TTC549 (cell line): ENCODE measurements around the gene HOXA4.

Source experiments
- FAIRE-seq: peaks from 2 replicates; lab custom pipeline; 2012; peaks lifted over from hg19 to GRCh38; lab: Jason Lieb, UNC

Gene HOXA4

GRCh38 chr7:27130540-27131389 lies at the start of gene HOXA4:
TSS of gene HOXA4 (minus strand) at chr7:27130757. CDS start at chr7:27130733, 24 bp downstream.
- no peak for FAIRE-seq

DNA sequence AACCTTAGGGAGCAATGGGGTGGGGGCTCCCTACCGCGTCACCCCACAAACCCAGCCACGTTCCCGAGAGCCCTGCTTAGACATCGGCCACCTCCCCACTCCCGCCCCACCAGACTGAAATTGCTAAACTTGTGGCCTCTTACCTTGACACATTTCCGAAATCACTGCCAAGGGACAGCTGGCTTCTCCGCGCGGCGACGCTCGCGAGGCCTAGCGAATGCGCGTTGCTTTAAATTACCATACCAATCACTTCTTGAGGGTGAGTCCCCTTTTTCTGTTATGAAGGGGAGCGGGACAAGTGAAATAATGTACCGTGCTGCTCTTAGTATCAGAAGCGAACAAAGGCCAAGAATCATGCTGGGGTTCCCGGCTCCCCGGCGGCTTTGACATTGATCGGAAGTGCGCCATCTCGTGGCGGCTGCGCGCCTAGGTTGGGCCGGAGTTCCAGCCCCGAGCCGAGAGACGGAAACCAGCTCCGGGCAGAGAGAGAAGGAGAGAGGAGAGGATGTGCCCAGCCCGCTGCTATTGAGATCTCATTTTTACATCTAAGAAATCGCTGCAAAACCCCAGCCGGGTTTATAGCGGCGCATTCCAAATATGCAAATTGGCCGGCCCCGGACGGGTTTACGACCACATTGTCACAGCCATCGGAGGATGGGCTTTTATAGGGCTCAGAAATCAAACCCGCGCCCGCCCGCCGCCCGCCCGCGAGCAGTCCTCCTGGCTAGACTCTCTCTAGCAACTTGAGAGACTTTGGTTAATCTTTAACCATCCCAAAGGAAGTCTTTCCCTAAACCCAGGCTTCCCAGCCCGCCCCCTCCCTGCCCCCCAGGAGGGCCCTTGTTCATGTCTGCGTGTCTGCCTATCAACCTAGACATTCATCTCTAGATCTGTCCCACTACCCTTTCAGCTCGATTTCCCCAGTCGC lies 49.2 kb upstream of the HOXA4 start:
- no peak for FAIRE-seq

DNA sequence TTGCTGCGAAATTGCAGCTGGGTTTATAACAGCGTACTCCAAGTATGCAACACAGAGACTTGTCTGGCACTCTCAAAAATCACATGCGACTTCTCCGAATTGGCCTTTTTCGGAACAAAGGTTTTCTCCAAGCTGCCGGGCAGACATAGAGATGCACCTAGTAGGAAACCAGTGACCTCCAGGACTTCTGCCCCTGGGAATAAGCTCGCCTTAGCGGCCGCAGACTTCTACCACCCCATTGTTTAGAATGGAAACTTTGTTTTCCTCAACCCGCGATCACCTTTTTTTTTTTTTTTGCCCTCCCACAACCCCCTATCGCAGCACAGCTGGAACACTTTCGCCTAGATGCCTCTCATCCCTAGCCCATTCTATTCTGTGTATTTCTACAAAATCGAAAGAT lies 48.5 kb upstream of the HOXA4 start:
- no peak for FAIRE-seq

GRCh38 chr7:27178366-27178765 lies 47.8 kb upstream of the HOXA4 start:
- FAIRE-seq = no peak

- no peak for FAIRE-seq
These were observed 47.3 kb upstream of the HOXA4 start for GRCh38 chr7:27177795-27178320.

GRCh38 chr7:27176962-27177794 lies 46.6 kb upstream of the HOXA4 start:
- FAIRE-seq = no peak

DNA sequence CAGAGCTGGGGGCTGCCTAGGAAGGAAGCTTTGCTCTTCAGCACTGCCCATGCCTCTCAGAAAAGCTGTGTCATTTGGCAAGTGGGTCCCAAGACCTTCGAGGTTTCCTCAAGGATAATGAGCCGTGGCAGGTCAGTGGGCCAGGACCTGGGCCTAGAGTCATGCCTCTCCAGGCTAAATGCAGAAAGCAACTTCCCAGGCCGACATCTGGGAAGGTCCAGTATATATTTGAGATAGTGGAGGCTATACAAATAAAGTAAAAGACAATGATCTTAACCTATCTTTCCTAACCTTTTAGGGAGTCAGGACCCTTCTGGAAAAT lies 45.9 kb upstream of the HOXA4 start:
- no peak for FAIRE-seq

DNA sequence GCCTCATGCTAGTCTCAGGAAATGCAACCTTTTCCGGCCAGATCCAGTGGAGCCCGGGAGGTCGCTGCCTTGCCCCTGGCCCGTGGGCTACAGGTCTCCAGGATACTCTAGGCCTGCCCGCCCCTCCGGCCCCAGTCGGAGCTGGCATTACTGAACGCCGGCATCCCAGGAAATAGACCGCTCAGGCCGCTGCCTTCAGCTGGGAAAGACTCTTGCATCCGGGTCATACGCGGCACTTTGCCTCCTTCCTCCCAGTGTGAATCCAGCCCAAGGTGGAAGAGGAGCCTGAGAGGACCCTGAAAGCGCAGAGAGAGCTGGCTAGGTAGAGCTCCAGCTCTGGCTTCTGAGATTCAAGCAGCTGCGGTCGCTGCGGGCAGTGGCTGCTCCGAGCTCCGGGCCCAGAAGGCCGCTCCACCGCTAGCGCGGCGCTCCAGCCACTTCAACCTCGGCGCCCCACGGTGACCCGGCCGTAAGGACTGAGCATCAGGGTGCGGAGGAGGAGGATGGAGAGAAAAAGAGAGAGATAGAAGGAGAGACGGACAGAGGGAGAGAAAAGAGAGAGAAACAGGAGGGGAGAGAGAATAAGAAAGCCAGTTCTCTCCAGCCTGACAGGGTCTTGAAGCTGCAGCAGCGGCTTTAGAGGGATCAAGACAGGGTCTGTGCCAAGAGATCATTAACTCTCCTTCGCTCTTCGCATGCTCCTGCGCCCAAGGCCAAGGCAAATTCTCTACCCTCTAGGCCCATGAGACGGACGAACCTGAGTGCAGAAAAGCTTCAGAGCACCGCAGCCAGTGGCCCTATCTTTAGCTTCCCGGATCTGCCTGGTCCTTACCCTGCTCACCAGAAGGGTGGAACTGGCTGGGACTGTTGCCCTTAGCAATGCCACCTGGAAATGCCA lies 45.3 kb upstream of the HOXA4 start:
- FAIRE-seq = no peak

DNA sequence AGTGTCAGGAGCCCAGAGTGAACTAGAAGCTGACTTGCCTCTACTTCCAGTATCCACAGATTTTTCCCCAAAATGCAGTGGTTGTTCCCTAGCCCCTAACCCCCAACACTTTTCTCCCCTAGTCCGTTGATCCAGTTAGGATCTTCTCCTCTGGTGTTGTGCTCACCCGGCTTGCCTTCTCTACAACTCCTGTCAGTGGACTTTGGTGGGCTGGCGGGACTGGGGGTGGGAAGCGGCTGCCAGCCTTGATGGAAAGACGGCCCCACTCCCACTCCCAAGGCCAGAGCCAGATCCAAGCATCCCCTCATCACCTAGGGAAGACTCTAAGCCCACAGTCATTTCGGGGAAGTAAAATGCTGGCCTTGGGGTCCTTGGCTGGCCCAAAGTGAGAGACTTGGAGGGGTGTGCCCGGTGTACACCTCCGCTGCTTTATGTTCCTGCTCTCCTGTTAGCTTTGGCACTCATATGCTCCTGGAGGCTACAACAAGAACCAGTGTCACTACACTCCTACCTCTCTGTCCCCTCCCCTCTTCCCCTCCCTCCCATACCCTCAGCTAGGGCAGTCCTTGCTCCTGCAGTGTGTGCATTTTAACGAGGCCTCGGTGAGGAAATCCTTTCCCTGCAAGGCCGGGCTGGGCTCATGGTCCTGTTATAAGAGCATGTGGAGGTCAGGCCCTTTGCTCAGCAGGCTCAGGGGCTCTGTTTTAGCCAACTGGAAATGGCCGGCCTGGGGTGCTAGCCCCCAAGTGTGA lies 44.5 kb upstream of the HOXA4 start:
- FAIRE-seq = no peak

DNA sequence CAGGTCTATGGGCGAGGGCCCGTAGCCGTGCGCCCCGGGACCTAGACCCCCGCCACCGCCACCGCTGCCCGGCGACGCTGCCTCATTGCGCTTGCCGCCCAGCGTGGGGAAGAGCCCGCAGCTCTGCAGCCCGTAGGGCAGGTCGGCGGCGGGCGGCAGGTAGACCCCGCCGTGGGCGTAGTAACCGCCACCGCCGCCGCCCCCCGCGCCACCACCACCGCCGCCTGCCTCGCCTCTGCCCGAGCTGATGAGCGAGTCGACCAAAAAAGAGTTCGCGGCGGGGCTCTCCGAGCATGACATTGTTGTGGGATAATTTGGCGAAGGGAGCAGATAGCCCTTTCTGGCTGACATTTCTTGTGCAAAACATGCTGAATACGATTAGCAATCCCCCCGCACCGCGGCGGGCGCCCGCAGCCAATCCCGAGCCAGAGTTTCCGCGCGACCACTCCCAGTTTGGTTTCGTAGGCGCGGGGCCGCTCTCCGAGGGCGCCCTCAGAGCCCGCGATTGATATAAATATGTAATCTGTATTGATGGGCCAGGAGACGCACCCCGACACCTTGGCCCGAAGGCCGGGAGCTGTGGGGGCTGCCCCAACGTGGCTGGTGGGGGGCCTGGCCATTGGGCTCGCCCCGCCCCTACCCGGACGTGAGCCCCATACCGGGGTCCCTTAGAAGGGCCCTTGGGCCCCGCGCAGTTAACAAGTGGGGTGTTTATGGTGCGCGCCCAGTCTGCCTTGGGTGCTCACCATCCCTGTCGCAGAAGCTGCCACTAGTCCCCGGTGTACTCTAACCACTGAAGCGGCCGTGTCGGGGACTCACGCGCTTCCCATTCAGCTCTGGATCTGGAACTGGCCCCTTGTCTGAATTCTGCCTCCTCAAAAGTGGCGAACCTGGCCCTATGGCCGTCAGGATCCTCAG lies 43.7 kb upstream of the HOXA4 start, which contains the start of gene HOXA10:
Gene HOXA10, minus strand, starts transcription at position 365 of the 918 bp plus-strand sequence. Its CDS starts 14 bp downstream, at position 351.
- FAIRE-seq = no peak

DNA sequence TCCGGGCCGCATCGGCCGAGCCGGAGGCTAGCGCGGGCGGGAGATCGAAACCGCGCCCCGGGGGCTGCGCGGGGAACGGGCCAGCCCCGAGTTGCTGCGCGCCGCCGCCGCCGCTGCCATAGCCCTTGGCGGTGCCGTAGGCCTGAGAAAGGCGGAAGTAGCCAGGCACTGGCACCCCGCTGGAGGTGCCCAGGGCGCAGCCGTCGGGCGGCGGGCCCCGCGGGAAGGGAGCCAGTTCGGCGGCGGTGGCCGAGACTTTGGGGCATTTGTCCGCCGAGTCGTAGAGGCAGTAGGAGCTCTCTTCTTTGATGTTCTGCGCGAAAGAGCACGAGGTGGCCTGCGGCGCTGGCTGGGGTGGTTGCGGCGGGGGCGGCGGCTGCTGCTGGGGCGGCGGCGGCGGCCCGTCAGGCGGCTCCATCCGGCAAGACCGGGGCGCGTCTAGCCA lies 43.0 kb upstream of the HOXA4 start:
- FAIRE-seq = no peak

GRCh38 chr7:27172823-27173510 lies 42.4 kb upstream of the HOXA4 start:
- FAIRE-seq = no peak

DNA sequence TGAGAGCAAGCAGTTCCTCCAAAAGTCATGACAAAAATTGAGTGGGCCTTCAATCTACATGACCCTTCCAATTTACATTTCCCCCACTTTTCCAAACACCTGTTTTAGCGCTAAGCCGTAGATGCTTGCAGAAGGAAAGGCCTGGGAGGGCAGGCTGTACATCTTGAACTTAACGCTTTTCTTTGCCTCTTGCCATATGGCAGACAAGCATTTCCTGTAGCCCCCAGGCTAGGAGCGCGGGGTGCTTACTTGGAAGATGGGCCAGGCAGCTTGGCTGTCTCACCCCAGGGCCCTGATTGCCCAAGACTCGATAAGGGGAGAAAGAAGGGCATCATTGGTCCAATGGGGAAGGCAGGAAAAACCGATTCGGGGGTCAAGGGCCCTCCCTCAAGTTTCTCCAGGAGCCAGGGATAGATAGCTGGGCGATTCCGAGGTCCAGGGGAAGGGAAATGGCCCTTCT lies 41.8 kb upstream of the HOXA4 start:
- no peak for FAIRE-seq

DNA sequence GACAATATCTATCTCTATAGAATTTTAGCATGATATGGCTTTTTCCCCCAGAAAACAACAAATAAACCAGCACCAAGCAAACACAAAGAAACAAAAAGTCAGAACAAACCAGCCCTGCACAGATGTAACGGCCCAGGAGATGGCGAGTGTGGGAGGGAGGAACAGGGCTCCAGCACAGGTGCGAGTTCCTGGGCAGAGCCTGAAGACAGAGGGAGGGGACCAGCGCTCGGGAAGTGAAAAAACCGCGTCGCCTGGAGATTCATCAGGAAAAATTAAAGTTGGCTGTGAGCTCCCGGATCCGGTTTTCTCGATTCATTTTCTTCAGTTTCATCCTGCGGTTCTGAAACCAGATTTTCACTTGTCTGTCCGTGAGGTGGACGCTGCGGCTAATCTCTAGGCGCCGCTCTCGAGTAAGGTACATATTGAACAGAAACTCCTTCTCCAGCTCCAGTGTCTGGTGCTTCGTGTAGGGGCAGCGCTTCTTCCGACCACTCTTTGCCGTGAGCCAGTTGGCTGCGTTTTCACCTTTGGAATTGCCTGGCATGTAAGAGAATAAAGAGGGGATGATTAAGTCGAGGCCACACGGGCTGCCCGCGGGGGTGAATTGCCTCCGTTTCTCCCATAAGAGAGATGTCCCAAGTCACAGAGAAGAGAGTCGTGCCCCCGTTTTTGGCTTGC lies 41.2 kb upstream of the HOXA4 start:
- no peak for FAIRE-seq

- FAIRE-seq = no peak
These were observed 40.7 kb upstream of the HOXA4 start for GRCh38 chr7:27171325-27171636.

- peak; percentile 49 for FAIRE-seq
These were observed 40.1 kb upstream of the HOXA4 start for GRCh38 chr7:27170426-27171324.
